Umbilical cord (tissue), 2 donors: Measurements from ENCODE around the gene DUSP10. TPM values are rescaled to one million over a fixed set of nuclear protein-coding genes. Genes with fewer than 3 reads are reported as not detected.
A peak's percentile ranks its signal among the peaks of the same experiment; 100 is the strongest.

Experiments used
- DNase-seq: peaks from one replicate; pipeline ENCODE4 v3.0.0-alpha.2; 2015; ENCODE audit warnings: low spot score
- total RNA-seq: library from RNA; depleted of rRNA; stranded (reverse); fragments of >200 nt; gene quantifications from one replicate; pipeline ENCODE4 v1.2.3, GENCODE V29; 2014; ENCODE audit warnings: low replicate concordance; ENCODE audit not compliant: insufficient read depth

Gene DUSP10
- 9.4 TPM for total RNA-seq

GRCh38 chr1:221741703-221742554, at the start of gene DUSP10:
DUSP10 (minus strand) TSS chr1:221742089; CDS start chr1:221739744, 2,345 bp downstream.
- DNase-seq: peak; percentile 100

- DNase-seq: no peak
Measured at GRCh38 chr1:221788466-221788865, 46.6 kb upstream of the DUSP10 start.

DNA sequence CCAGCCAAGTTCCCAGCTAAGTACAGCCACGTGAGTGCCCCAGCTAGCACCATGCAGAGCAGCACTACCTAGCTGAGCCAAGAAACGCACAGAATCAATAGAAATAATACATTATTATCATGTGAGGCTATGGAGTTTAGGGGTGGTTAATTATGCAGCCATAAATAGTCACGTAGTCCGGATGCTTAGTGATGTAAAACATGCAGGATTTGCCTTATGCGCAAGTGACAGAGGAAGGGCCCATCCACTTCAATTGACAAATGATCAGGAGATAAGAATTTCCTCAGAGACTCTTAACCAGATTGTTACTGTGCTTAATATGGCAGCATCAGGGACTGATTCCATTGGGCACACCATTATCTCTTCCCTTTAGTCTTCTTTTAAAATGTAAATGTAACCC, 44.8 kb upstream of the DUSP10 start:
- DNase-seq: no peak

DNA sequence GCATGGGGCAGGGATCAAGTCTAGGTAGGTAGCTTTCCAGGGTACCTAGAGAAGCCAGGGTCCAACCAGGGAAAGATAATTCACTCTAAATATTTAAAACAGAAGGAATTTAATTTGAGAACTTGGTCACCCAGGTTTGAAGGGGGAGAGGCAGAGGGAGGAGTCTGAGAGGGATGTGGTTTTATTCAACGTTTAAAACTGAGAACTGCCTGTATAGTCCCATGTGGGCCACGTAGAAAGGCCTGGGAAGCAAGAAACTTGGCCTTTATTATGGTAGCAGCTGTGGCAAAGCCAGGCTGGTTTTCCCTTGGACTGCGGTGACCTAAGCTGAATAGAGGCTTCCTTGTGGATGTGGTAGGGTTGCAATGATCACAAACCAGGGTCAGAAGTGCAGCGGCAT, 42.0 kb upstream of the DUSP10 start:
- no peak for DNase-seq

GRCh38 chr1:221783437-221783836, 41.5 kb upstream of the DUSP10 start:
- DNase-seq: no peak

DNA sequence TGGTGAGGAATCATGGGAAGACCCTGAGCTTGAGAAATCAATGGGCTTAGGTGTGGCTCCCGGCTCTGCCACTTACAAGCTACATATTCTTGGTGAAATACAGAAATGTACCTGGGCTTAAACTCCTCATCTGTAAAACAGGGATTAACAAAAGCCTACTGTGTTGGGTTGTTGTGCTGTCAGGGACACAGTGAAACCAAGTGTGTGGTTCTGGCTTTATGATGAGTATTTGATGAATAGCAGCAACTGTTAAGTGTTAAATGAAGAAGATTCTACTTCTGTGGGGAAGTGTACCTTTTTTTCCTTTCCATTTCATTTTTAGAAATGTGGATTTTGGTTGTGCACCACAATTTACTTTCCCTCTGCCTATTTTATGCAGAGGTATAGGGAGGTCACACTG, 41.1 kb upstream of the DUSP10 start:
- no peak for DNase-seq

DNA sequence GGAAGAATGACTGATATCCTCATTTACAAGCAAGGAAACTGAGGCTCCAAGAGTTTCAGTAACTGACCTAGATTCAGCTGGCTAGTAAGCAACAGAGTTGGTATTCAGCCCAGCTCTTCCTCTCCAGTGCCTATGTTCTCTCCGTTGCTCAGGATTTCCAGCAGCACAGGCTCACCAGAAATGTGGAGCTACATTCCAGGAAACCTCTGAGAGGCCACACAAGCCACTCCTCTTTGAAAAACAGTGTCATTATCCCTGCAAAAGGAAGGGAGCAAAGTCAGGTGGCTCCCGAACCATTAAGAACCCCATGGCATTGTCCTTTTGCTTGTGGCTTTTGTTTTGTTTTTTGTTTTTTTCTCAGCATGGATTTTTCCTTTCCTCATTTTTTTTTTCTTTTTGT, 40.6 kb upstream of the DUSP10 start:
- DNase-seq: peak; percentile 14

DNA sequence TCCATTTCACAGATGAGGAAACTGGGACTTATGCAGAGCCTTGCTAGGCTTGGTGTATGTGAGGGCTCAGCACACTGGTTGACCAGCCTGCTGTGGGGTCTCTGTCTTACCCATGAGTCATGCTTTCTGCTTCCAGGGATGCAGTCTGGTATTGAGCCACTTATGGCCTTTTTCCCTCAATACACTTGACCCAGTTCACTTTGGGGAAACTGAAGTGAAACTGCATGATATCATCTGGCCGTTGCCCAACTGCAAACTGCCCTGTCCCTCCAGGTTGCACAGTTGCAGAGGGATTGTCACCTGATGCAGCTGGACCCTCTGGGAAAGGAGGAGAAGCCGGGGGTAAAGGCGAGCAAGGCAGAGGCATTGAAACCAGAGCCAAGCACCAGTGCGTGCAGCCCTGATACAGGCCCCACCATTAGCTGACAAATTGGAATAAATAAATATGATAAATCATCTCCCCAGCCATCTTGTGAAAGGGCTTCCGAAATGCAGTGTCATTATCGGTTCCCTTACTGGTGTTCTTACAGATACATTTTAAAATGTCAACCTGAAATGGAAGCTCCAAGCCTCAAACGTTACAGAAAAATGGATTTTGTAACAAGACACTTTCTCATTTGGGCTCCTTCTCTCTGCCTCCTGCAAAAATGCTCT, 39.3 kb upstream of the DUSP10 start:
- DNase-seq: no peak

GRCh38 chr1:221780175-221780574, 38.3 kb upstream of the DUSP10 start:
- no peak for DNase-seq

- DNase-seq: no peak
Measured at GRCh38 chr1:221779771-221780170, 37.9 kb upstream of the DUSP10 start.

GRCh38 chr1:221778535-221779142, 36.8 kb upstream of the DUSP10 start:
- DNase-seq: no peak

- DNase-seq: no peak
Measured at GRCh38 chr1:221778125-221778524, 36.2 kb upstream of the DUSP10 start.

DNA sequence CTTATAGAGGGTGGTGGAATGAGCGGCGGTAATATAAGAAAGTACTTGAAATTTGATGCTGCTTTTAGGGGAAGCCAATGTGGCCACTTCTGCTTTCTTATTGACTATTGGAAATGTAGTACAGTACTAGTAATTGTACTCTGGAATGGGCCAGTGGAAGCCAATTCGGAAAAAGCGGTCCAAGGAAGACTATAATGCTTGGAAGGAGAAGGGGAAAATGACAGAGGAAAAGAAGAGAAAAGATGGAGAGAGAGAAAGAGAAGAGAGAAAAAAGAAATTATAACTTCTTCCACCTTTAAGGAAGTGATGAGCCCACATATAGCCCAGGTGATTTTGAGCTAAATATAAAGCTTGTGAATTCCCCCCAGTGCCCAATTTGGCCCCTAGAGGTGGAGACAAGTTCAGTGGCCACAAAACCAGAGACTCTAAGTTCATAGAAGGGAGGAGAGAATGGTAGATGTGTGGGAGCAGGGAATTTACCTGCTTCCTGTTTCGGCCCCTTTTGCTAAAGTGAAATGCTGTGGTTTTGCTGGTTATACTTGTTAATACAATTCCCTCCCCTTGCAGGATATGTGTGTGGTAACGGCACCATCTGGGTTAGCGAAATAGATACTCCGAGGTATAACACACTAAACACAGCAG, 35.7 kb upstream of the DUSP10 start:
- no peak for DNase-seq

- DNase-seq: no peak
Measured at GRCh38 chr1:221776495-221777301, 34.8 kb upstream of the DUSP10 start.

GRCh38 chr1:221775206-221775605, 33.3 kb upstream of the DUSP10 start:
- no peak for DNase-seq

DNA sequence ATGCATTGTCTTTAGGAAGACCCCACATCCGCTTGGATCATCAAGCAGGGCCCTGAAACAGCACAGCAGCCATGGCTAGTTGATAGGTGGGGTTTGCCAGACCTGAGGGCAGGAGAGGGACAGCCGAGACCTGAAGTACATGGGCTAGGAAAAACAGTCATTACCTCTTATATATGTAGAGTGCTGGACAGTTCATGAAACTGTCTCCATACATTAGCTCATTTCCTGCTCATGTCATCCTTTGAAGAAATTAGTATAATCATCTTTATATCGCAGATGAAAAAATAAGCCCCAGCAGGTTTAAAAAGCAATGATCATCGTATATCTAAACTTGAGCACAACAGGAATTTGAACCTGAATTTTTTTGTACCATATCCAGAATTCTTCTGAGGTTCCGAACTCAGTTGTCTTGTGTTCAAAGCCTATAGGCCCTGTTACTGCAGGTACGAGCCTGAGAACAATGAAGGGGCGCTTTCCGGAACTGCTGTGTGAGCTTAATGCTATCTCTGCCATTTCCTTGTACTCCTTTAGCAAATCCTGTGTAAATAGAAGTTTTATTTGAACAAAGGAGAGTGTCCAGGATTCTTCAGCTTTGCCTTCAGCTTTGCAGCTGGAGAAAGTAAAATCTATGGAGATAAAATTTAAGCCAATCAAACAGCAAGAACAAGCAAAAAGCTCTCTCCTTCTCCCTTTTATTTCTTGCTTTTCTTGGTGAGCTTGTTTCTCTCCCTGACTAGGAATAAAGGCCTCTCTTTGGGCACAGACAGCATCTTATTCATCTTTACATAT, 32.4 kb upstream of the DUSP10 start:
- peak; percentile 11 for DNase-seq

GRCh38 chr1:221773383-221773782, 31.5 kb upstream of the DUSP10 start:
- peak; percentile 14 for DNase-seq

- no peak for DNase-seq
Measured at GRCh38 chr1:221772117-221772516, 30.2 kb upstream of the DUSP10 start.

- no peak for DNase-seq
Measured at GRCh38 chr1:221768444-221769066, 26.7 kb upstream of the DUSP10 start.

GRCh38 chr1:221766210-221766609, 24.3 kb upstream of the DUSP10 start:
- no peak for DNase-seq
